ENCODE measurements around the gene NHLRC4.

- no peak for TF ChIP-seq MLX (CRISPR knock-in tag; IDR thresholded peaks at IDR 0.05)
- TF ChIP-seq, protein P1, sequence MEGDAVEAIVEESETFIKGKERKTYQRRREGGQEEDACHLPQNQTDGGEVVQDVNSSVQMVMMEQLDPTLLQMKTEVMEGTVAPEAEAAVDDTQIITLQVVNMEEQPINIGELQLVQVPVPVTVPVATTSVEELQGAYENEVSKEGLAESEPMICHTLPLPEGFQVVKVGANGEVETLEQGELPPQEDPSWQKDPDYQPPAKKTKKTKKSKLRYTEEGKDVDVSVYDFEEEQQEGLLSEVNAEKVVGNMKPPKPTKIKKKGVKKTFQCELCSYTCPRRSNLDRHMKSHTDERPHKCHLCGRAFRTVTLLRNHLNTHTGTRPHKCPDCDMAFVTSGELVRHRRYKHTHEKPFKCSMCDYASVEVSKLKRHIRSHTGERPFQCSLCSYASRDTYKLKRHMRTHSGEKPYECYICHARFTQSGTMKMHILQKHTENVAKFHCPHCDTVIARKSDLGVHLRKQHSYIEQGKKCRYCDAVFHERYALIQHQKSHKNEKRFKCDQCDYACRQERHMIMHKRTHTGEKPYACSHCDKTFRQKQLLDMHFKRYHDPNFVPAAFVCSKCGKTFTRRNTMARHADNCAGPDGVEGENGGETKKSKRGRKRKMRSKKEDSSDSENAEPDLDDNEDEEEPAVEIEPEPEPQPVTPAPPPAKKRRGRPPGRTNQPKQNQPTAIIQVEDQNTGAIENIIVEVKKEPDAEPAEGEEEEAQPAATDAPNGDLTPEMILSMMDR (IDR thresholded peaks at IDR 0.05), result no peak
- TF ChIP-seq AFF4 (CRISPR knock-in tag; IDR thresholded peaks at IDR 0.05; ENCODE audit: borderline replicate concordance), result no peak
- TF ChIP-seq, protein P2, sequence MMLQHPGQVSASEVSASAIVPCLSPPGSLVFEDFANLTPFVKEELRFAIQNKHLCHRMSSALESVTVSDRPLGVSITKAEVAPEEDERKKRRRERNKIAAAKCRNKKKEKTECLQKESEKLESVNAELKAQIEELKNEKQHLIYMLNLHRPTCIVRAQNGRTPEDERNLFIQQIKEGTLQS (CRISPR knock-in tag; conservative IDR thresholded peaks at IDR 0.05), result no peak
- TF ChIP-seq ATF2 (CRISPR knock-in tag; IDR thresholded peaks at IDR 0.05; ENCODE audit: borderline replicate concordance, low read depth), result no peak
- no peak for TF ChIP-seq SP1 (CRISPR knock-in tag; conservative IDR thresholded peaks at IDR 0.05)
- TF ChIP-seq E2F4 (CRISPR knock-in tag; IDR thresholded peaks at IDR 0.05; ENCODE audit: borderline replicate concordance, low read depth), result no peak
- no peak for TF ChIP-seq ETV6 (CRISPR knock-in tag; IDR thresholded peaks at IDR 0.05)
- TF ChIP-seq USF2 (CRISPR knock-in tag; IDR thresholded peaks at IDR 0.05), result no peak
- TF ChIP-seq JUN (CRISPR knock-in tag; IDR thresholded peaks at IDR 0.05), result no peak
- no peak for TF ChIP-seq FOXP4 (CRISPR knock-in tag; IDR thresholded peaks at IDR 0.05)
- TF ChIP-seq EMX1 (CRISPR knock-in tag; IDR thresholded peaks at IDR 0.05), result no peak
- no peak for TF ChIP-seq CBFB (CRISPR knock-in tag; IDR thresholded peaks at IDR 0.05; ENCODE audit: low read depth)
Measured at GRCh38 chr16:556474-557173, 10.2 kb upstream of the NHLRC4 start.

All from WTC11 (cell line).